HFF-Myc (cell line): ENCODE measurements around the gene CHRM1.

Source experiments
- DNase-seq: peaks from one replicate; pipeline ENCODE4 v3.0.0-alpha.2; 2011; ENCODE audit warnings: low read depth; ENCODE audit errors: extremely low read depth
- H3K4me3 ChIP-seq: replicated peaks from 2 replicates; pipeline ENCODE4 v1.5.1; 2011; ENCODE audit warnings: low read depth, mild to moderate bottlenecking, control low read depth, low read length
- CTCF ChIP-seq: IDR thresholded peaks from 2 replicates; pipeline ENCODE4 v1.5.1; 2012; ENCODE audit warnings: mild to moderate bottlenecking, low read depth, low read length, control low read depth; ENCODE audit errors: missing control alignments

Gene CHRM1

GRCh38 chr11:62889484-62890437 lies 31.4 kb downstream of the CHRM1 start:
- no peak for TF ChIP-seq CTCF
- no peak overlapping the region for H3K4me3 ChIP-seq
- no peak for DNase-seq

DNA sequence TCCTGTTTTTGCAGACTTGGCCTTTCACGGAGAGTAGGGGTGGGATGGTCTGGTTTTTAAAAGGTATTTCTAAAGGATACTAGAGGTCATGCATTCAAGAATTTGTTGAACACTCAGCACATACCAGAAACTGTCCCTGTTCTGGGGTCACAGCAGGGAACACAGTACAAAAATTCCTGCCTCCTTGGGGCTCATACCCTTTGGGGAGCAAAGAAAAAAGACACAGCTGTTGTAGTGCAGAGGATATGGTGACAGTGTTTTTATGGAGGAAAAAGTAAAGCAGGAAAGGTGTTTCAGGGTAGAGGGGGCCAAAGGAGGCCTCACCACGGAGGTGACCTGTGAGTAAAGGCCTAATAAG lies 32.1 kb downstream of the CHRM1 start:
- DNase-seq, result no peak
- TF ChIP-seq CTCF, result no peak
- H3K4me3 ChIP-seq, result no peak overlapping the region

DNA sequence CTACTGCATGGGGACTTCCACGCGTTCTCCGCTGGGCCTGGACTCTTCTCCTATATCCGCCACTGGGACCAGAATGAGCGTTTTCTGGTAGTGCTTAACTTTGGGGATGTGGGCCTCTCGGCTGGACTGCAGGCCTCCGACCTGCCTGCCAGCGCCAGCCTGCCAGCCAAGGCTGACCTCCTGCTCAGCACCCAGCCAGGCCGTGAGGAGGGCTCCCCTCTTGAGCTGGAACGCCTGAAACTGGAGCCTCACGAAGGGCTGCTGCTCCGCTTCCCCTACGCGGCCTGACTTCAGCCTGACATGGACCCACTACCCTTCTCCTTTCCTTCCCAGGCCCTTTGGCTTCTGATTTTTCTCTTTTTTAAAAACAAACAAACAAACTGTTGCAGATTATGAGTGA lies 32.8 kb downstream of the CHRM1 start:
- H3K4me3 ChIP-seq, result no peak overlapping the region
- TF ChIP-seq CTCF, result no peak
- no peak for DNase-seq

GRCh38 chr11:62885137-62885750 lies 35.9 kb downstream of the CHRM1 start:
- no peak for TF ChIP-seq CTCF
- no peak for DNase-seq
- peak overlapping the region; percentile 17 for H3K4me3 ChIP-seq

DNA sequence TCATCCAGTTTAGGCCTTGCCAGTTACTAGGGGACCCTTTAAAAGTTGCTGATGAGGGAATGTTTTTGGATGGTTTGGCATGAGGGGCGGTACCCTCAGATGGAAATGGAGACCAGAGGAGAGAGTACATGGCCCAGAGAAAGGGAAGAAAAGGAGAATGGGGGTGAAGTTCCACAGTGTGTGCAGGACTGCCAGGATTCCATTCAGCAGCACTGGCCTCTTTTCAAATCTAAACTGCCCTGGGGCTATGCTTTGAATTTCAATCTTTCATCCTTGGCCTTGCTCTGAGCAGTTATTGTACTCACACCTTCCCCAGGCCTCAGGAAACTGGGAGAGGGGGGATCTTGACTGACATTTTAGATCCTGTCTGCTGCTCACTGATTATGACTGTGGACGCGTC lies 37.5 kb downstream of the CHRM1 start:
- peak overlapping the region; percentile 95 for H3K4me3 ChIP-seq
- no peak for TF ChIP-seq CTCF
- no peak for DNase-seq

DNA sequence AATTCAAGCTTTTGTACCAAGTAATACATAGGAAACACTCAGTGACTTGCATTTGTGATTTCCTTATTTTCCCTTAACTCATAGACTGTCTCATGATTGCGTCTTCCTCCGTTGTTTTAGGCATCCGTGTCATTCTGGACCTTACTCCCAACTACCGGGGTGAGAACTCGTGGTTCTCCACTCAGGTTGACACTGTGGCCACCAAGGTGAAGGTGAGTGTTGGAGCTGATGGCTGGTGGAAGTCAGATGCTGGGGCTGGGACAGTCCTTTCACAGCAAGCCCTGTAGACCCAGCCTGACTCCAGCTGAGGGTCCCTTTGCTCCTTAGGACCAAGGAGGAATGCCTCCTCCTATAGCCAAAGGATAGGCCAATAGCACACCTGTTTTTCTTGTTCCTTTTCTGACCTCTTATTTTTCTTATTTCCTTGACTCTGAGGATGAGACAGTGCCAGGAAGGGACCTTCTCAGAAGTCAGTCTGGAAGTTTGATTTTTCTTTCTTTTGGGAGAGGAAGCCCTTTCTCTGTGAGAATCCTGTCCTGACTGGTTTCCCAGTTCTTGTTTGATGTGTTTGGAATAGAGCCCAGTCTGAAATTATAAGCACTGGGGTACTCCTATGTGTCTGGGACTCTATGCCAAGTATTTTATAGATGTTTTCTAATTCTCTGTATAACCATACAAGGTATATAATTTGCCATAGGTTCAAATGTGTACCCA lies 38.2 kb downstream of the CHRM1 start:
- peak overlapping the region; percentile 95 for H3K4me3 ChIP-seq
- TF ChIP-seq CTCF, result no peak
- no peak for DNase-seq
